NB4 (cell line): ENCODE measurements around the gene RAD51B.

Experiments used
- MYC ChIP-seq: IDR thresholded peaks from 2 replicates; pipeline ENCODE4 v1.6.1; 2011; ENCODE audit warnings: low read depth, low read length
- POLR2A ChIP-seq: IDR thresholded peaks from 2 replicates; pipeline ENCODE4 v1.6.1; 2011; ENCODE audit warnings: mild to moderate bottlenecking; ENCODE audit not compliant: insufficient read length; ENCODE audit errors: extremely low read depth
- TF ChIP-seq, protein P1 (sequence below): IDR thresholded peaks from one replicate; pipeline ENCODE4 v1.5.1; 2012; ENCODE audit warnings: low read depth, low read length

DNA sequence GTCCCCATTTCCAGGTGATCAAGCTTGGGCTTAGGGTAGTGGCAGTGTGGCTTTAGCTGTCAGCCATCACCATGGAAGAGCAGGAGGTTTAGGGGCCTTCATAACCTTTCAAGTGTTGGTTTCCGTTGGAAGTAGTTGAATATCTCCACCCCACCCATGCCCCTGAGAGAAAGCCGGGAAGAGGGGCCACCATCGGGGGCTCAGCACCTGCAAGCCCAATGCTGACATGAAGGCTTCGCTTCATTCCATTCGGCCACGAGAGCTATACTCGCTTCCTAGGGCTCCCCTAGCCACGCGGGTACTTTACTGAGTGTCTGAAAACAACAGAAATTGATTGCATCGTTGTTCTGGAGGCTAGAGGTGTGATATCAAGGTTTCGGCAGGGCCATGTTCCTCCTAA, 738.5 kb downstream of the RAD51B start:
- TF ChIP-seq, protein P1, sequence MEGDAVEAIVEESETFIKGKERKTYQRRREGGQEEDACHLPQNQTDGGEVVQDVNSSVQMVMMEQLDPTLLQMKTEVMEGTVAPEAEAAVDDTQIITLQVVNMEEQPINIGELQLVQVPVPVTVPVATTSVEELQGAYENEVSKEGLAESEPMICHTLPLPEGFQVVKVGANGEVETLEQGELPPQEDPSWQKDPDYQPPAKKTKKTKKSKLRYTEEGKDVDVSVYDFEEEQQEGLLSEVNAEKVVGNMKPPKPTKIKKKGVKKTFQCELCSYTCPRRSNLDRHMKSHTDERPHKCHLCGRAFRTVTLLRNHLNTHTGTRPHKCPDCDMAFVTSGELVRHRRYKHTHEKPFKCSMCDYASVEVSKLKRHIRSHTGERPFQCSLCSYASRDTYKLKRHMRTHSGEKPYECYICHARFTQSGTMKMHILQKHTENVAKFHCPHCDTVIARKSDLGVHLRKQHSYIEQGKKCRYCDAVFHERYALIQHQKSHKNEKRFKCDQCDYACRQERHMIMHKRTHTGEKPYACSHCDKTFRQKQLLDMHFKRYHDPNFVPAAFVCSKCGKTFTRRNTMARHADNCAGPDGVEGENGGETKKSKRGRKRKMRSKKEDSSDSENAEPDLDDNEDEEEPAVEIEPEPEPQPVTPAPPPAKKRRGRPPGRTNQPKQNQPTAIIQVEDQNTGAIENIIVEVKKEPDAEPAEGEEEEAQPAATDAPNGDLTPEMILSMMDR = no peak
- TF ChIP-seq POLR2A = no peak
- no peak for TF ChIP-seq MYC
